Globus pallidus (tissue), 1 donor: ENCODE results near the gene DPF3.
"Not testable (repeated sequence)": the region's sequence is repeated elsewhere in the genome, so short reads cannot be mapped to it uniquely, and the experiment has no call there.

Experiments
- DNase-seq: peaks from one replicate; pipeline ENCODE4 v3.0.0-alpha.2; 2015; ENCODE audit warnings: low spot score

The DPF3 gene

GRCh38 chr14:72771561-72771960 lies 122.3 kb downstream of the DPF3 start:
- DNase-seq, result no peak

- DNase-seq, result no peak
Measured at GRCh38 chr14:72766296-72766695, 127.6 kb downstream of the DPF3 start.

- DNase-seq, result no peak
Measured at GRCh38 chr14:72763892-72764291, 130.0 kb downstream of the DPF3 start.

- no peak for DNase-seq
Measured at GRCh38 chr14:72759670-72760069, 134.2 kb downstream of the DPF3 start.

GRCh38 chr14:72758993-72759392 lies 134.9 kb downstream of the DPF3 start:
- DNase-seq, result no peak

- DNase-seq, result no peak
Measured at GRCh38 chr14:72758420-72758819, 135.5 kb downstream of the DPF3 start.

GRCh38 chr14:72756967-72757366 lies 136.9 kb downstream of the DPF3 start:
- DNase-seq, result no peak

- DNase-seq, result no peak
Measured at GRCh38 chr14:72755766-72756165, 138.1 kb downstream of the DPF3 start.

GRCh38 chr14:72754949-72755348 lies 139.0 kb downstream of the DPF3 start:
- no peak for DNase-seq

- no peak for DNase-seq
Measured at GRCh38 chr14:72753879-72754400, 140.0 kb downstream of the DPF3 start.

- DNase-seq, result no peak
Measured at GRCh38 chr14:72753044-72753710, 140.7 kb downstream of the DPF3 start.

GRCh38 chr14:72752034-72752412 lies 141.9 kb downstream of the DPF3 start:
- no peak for DNase-seq

GRCh38 chr14:72751276-72752033 lies 142.4 kb downstream of the DPF3 start:
- DNase-seq, result no peak

GRCh38 chr14:72748921-72749320 lies 145.0 kb downstream of the DPF3 start:
- not testable (repeated sequence) for DNase-seq

GRCh38 chr14:72747652-72748051 lies 146.2 kb downstream of the DPF3 start:
- DNase-seq, result no peak

GRCh38 chr14:72745991-72746980 lies 147.6 kb downstream of the DPF3 start:
- no peak for DNase-seq

GRCh38 chr14:72745546-72745945 lies 148.4 kb downstream of the DPF3 start:
- no peak for DNase-seq

- no peak for DNase-seq
Measured at GRCh38 chr14:72744416-72745120, 149.3 kb downstream of the DPF3 start.

- peak; percentile 36 for DNase-seq
Measured at GRCh38 chr14:72743626-72744025, 150.3 kb downstream of the DPF3 start.

GRCh38 chr14:72742838-72743195 lies 151.1 kb downstream of the DPF3 start:
- DNase-seq, result no peak

GRCh38 chr14:72742118-72742837 lies 151.6 kb downstream of the DPF3 start:
- DNase-seq, result no peak
